Adrenal gland (tissue), 5 donors: ENCODE data around the gene BRSK2.

Experiments used
- CTCF ChIP-seq, 6 experiments: fragments of 450-650 bp in 4 of 6; fragments of 200-600 bp in 2 of 6; sonication (generic) in 1 of 6; IDR thresholded peaks; 1 replicate in 5 of 6; 2 replicates in 1 of 6; pipeline versions ENCODE4 v1.5.1 to v1.8.0; 2016 to 2021; ENCODE audit warnings: antibody characterized with exemption in 6 of 6, mild to moderate bottlenecking in 2 of 6, moderate library complexity in 1 of 6
- POLR2A ChIP-seq, 2 donors: fragments of 450-650 bp; IDR thresholded peaks; one replicate each; pipeline ENCODE4 v1.6.1; 2017; ENCODE audit warnings: antibody characterized with exemption in 2 of 2, mild to moderate bottlenecking in 2 of 2, moderate library complexity in 1 of 2
- donor health status: DM: no; HTN: no; CAD: no.

GRCh38 chr11:1494650-1495049 lies 104.9 kb downstream of the BRSK2 start:
- TF ChIP-seq CTCF (IDR thresholded peaks at IDR 0.05) (no peak), POLR2A (IDR thresholded peaks at IDR 0.05) (no peak)
